ENCODE data around the gene ETF1.
"Not testable (repeated sequence)": the region's sequence is repeated elsewhere in the genome, so short reads cannot be mapped to it uniquely, and the experiment has no call there.

ETF1 gene

DNA sequence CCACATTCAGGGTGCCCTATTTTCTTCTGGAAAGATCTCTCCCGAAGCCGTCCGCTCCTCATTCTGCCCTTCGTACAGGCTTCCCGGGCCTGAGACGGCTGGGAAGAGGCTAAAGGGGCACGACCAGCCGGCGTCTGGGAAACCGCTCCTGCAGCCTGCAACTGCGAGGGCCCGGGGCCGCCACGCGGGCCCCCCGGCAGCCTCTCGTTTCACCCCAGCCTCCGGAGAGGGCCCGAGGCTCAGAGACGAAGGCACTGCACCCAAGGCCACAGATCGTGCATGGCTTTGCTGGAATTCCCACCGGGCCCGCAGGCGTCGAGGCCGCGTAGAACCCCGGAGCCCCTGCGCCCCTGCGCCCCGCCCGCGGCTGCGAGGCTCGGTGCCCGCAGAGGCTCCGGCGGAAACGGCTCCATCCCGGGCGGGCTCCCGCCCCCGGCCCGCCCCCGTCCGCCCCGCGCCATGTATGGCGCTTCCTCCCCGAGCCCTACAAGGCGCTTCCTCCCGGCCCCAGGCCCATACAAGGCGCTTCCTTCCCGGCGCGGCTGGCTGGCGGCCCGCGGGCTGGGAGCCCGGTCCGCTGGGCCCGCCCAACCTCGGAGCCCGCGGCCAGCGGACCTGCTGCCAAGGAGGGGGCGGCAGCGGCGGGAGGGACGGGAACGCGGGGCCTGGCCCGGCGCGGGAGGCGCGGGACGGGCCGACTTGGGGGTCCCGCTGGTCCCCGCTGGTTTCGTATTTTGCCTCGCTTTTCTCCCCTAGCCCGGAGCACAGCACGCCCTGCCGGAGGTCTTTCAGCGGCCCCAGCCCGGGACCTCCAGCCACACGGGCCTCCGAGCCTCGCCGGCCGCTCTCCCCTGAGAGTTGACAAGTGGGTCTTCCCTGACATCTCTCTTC lies 51.1 kb downstream of the ETF1 start:
- in situ Hi-C loops (cut with MboI; ENCODE audit: low sequenced_read_pairs), result no loop called here

DNA sequence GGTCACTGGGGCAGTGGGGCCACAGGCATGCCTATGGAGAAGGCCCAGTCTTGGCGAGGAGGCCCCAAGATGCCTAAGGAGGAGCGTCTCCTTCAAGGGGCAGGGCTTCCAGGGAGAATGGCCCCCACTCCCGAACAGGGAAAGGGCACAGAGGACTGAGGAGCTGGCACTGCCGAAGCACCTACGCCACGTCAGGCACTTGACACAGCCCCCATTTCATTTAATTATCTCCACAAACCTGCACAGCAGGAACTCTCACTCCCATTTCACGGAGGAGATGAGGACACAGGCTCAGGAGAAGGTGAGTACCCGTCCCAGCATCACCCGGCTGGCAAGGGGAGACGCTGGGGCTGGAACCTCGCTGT lies 51.8 kb downstream of the ETF1 start:
- in situ Hi-C loops (cut with MboI; ENCODE audit: low sequenced_read_pairs), result no loop called here

DNA sequence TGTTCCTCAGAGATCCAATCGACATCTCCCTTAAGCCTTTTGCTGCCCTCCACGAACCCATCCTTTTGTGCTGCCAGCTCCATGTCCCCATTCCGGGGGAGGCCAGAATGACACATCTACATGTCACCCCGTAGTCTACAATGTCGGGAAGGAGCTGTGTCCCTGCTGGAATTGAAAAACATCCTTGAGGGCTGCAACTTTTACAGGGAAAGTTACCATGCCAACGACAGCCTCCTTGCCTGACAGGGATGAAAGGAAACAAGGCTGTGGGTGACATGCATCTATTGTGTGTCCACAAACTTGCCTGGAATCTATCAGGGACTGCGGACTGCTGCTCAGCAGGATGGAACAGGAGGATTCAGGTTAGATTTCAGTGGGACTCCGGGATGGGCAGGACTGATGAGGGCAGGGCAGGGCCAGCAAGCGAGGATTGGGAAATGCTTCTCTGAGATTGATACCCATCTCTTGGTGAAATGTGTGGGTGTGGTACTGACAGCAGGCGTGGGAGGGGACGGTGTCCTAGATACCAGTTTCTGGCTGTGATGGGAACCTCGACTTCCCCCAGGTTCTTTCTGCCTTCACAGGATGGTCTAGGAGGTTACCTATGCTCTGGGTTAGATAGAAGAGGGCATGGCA lies 52.3 kb downstream of the ETF1 start:
- in situ Hi-C loops (cut with MboI; ENCODE audit: low sequenced_read_pairs), result no loop called here

DNA sequence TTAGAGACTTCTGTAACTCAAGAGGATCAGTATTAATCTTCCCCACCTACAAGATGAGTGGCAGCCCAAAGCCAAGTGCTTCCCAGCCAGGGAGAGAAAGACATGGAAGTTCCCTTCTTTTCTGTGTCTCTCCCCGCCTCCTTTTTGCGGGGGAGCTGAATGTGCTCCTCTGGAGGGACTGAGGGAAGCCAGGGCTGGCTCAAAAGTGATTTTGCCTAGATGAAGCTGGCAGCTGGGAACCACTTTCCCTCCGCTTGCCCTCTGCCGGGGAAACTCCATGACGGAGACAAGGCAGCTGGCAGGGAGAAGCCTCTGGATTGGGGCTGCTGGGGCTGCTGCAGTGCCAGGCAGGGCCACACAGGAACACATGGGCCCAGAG lies 53.4 kb downstream of the ETF1 start:
- in situ Hi-C loops (cut with MboI; ENCODE audit: low sequenced_read_pairs), result no loop called here

DNA sequence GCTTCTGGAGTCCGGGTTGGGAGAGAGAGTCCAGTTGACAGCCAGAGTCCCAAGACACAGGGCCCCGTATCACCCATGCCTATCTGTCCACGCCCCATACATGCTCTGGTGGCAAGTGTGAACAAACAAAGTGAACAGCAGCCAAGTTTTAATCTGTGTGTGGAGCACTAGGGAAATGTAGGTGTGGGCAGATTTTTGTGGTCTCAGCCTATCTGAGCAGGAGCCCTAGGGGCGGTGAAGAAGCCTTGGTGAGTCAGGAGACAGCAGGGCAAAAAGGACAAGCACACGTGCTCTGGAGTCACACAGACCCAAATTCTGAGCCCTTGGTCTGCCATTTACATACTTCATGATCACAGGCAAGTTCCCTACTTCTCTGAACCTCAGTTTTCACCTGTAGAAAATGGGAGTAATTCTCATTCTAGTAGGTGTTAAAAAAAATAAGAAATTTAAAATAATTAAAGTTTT lies 54.5 kb downstream of the ETF1 start:
- in situ Hi-C loops (cut with MboI; ENCODE audit: low sequenced_read_pairs), result no loop called here

DNA sequence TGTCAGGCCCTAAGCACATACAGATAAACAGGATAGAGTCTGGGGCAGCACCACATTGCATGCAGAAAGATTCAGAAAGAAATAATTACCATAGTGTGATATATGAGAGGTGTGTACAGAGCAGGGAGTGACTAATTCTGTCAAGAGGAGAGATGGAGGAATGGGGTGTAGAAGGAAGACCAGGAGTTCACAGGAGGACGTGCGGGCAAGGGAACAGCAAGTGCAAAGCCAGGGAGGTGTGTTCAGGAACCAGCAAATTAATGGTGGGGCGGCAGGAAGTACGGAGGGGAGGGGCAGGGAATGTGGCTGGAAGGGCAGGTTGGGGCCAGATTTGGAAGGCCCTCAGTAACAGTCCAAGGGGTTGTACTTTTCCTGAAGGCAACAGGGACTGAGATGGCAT lies 60.4 kb downstream of the ETF1 start:
- in situ Hi-C loops (cut with MboI; ENCODE audit: low sequenced_read_pairs), result no loop called here

DNA sequence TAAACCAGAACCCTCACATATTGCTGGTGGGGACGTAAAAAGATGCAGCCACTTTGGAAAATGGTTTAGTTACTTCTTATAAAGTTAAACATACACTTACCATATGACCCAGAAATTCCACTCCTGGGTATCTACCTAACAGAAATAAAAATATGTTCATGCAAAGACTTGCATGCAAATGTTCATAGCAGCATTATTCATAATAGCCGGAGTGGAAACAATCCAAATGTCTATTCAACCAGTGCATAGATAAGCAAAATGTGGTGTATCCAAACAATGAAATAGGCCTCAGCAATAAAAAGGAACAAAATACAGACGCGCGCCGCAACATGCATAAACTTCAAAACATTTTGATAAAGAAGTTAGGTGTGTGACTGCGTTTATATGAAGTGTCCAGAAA lies 66.1 kb downstream of the ETF1 start:
- in situ Hi-C loops (cut with MboI; ENCODE audit: low sequenced_read_pairs), result no loop called here

DNA sequence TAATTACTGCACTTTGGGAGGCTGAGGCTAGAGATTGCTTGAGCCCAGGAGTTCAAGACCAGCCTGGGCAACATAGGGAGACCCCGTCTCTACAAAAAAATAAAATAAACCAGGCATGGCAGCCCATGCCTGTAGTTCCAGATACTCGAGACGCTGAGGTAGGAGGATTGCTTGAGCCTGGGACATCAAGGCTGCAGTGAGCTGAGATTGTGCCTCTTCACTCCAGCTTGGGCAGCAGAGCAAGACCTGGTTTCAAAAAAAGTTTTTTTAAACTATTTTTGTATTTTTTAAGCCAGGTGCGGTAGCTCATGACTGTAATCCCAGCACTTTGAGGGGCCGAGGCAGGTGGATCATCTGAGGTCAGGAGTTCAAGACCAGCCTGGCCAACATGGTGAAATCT lies 69.9 kb downstream of the ETF1 start:
- in situ Hi-C loops (cut with MboI; ENCODE audit: low sequenced_read_pairs), result not testable (repeated sequence)

DNA sequence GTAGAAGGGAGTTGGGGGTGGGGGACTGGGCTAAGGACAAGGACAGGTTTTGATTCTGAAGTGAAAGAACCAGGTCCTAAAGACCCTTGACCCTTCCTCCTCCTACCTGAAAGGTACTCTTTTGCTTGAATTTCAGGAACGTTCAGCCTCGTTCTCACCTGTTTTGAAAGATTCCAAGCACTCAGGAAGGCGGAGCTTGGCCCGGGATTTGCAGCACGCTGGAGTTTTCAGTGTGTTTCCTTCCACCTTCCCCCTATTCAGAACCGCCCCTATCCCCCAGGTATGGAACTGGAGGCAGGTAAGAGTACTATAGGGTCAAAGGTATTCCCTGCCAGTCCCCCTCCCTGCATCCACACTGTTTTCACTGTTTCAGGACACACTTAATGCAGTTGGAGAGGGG lies 70.7 kb downstream of the ETF1 start:
- in situ Hi-C loops (cut with MboI; ENCODE audit: low sequenced_read_pairs), result no loop called here

DNA sequence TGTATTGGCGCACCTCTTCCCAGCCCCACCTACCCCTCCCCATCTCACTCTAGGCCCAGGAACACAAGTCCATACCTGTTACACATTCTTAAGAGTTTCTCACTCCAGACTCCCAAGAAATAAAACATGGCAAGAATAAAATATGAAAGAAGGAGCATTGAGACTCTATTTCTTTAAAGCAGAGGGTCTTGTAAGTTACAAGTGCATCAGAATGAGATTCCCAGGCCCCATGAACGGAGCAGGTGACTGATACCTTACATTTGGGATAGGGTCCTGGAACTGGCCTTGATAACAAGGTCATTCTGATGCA lies 72.0 kb downstream of the ETF1 start:
- in situ Hi-C loops (cut with MboI; ENCODE audit: low sequenced_read_pairs), result no loop called here

DNA sequence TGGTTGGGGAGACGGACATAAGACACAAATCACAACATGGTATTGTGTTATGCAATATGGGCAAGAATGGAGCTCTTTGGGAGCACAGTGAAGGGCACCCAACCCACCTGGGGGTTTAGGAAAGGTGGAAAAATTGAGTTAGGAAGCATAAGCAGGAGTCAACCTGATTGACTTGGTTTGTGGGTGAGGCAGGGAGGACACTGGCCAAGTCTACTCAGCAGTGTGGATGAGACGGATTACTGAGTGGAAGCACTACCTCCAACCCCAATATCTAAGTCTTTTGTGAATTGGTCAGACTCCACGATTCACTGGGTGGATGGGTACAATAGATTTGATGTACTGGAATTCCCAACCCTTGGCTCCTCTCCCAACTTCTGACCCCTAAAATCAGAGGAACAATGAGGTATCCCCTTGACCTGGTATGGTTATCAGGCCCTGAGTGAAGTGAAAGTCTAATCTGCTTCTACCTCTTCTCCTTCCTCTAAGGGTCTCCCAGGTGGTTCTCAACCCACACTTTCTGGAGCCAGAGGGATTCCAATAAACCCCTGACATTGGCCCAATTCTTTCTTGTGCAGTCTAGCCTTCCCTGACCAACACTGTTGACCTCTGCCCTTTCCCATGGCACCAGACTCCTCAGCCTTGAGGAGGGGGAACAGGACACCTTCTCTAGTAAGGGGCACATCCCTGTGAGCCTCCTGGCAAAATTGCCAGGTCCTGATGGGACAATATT lies 72.5 kb downstream of the ETF1 start:
- in situ Hi-C loops (cut with MboI; ENCODE audit: low sequenced_read_pairs), result no loop called here

DNA sequence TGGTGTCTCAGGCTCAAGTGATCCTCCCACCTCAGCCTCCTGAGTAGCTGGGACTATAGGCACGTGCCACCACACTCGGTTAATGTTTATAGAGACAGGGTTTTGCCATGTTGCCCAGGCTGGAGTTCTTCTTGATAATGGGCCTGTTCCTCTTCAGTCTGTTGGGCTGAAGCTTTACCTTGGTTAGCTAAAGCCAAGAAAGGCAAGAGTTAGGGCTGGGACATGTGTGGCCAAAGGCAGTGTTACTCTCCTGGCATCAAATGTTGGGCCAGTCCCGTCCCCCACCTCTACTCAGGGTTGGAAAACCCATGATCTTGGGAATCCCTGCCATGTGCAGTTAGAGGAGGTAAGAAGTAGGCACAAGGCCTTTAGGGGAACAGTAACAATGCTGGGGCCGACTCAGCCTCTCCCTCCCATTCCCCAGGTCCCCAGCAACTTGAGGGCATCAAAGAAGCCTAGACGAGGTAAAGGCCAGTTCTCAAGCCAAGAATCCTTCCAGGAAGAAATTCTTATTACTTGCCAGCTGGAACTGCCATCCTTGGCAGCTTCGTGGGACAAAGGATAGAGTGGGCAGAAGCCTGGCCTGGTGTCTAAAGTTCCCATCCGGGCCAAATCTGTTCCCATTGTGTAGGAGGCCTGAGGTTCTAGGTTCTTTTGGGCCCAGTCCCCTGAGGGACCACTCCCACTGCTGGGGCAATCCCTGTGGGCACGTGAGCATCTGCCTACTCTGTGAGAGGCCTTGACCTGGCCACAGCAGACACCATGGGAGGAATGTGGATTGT lies 73.3 kb downstream of the ETF1 start:
- in situ Hi-C loops (cut with MboI; ENCODE audit: low sequenced_read_pairs), result no loop called here

DNA sequence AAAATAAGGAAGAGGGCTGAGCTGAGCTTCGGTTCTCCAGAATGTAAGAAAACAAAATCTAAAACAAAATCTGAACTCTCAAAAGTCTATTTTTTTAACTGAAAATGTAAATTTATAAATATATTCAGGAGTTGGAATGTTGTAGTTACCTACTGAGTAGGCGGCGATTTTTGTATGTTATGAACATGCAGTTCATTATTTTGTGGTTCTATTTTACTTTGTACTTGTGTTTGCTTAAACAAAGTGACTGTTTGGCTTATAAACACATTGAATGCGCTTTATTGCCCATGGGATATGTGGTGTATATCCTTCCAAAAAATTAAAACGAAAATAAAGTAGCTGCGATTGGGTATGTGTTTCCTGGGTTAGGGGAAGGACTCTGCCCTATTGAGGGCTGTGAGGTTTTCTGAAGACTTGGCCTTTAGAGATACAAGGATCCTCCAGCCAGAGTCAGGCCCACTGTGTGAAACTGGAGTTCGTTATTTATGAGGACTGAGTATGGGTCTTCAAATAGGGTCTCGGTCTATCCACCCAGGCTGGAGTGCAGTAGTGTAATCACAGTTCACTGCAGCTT lies 74.0 kb downstream of the ETF1 start:
- in situ Hi-C loops (cut with MboI; ENCODE audit: low sequenced_read_pairs), result no loop called here

DNA sequence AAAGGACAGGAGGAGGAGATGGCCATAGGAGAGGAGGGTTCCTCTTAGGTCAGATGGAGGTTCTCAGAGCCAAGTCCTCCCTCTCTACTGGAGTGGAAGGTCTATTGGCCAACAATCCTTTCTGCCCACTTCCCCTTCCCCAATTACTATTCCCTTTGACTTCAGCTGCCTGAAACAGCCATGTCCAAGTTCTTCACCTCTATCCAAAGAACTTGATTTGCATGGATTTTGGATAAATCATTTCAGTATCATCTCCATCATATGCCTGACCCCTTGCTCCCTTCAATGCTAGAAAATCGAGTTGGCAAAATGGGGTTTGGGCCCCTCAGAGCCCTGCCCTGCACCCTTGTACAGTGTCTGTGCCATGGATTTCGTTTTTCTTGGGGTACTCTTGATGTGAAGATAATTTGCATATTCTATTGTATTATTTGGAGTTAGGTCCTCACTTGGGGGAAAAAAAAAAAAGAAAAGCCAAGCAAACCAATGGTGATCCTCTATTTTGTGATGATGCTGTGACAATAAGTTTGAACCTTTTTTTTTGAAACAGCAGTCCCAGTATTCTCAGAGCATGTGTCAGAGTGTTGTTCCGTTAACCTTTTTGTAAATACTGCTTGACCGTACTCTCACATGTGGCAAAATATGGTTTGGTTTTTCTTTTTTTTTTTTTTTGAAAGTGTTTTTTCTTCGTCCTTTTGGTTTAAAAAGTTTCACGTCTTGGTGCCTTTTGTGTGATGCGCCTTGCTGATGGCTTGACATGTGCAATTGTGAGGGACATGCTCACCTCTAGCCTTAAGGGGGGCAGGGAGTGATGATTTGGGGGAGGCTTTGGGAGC lies 74.7 kb downstream of the ETF1 start:
- in situ Hi-C loops (cut with MboI; ENCODE audit: low sequenced_read_pairs), result no loop called here

DNA sequence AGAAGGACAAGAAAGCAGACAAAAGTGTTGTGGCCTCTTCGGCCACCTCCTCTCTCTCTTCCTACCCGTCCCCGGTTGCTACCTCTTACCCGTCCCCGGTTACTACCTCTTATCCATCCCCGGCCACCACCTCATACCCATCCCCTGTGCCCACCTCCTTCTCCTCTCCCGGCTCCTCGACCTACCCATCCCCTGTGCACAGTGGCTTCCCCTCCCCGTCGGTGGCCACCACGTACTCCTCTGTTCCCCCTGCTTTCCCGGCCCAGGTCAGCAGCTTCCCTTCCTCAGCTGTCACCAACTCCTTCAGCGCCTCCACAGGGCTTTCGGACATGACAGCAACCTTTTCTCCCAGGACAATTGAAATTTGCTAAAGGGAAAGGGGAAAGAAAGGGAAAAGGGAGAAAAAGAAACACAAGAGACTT lies 75.3 kb downstream of the ETF1 start:
- in situ Hi-C loops (cut with MboI; ENCODE audit: low sequenced_read_pairs), result no loop called here

DNA sequence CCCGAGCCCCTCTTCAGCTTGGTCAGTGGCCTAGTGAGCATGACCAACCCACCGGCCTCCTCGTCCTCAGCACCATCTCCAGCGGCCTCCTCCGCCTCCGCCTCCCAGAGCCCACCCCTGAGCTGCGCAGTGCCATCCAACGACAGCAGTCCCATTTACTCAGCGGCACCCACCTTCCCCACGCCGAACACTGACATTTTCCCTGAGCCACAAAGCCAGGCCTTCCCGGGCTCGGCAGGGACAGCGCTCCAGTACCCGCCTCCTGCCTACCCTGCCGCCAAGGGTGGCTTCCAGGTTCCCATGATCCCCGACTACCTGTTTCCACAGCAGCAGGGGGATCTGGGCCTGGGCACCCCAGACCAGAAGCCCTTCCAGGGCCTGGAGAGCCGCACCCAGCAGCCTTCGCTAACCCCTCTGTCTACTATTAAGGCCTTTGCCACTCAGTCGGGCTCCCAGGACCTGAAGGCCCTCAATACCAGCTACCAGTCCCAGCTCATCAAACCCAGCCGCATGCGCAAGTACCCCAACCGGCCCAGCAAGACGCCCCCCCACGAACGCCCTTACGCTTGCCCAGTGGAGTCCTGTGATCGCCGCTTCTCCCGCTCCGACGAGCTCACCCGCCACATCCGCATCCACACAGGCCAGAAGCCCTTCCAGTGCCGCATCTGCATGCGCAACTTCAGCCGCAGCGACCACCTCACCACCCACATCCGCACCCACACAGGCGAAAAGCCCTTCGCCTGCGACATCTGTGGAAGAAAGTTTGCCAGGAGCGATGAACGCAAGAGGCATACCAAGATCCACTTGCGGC lies 75.9 kb downstream of the ETF1 start:
- in situ Hi-C loops (cut with MboI; ENCODE audit: low sequenced_read_pairs), result no loop called here

DNA sequence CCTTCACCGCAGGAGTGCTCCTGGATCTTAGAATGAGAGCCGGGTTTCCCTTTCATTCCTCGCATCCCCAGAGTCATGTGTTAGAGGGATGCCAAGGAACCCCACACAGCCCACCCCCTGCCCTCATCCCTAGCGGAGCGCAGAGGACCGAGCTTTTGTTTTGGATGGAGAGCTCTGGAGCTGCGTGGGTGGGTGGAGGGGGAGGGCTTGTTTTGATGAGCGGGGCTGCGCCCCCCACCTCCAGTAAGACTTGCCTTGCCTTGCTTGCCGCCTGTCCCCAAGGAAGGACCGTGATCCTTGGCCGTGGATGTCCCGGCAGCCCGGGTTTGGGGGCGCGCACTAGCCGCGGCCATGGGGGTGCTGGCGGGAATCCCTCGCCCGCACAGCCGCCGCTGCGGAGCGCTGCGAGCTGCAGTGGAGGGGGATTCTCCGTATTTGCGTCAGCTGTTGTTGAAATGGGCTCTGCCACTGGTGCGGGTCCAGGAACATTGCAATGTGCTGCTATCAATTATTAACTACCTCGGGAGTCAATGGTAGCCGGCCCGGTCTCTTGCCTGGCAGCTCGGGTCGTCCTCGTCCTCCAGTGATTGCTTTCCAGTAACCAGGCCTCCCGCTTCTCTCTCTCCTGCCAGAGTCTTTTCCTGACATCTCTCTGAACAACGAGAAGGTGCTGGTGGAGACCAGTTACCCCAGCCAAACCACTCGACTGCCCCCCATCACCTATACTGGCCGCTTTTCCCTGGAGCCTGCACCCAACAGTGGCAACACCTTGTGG lies 76.7 kb downstream of the ETF1 start:
- in situ Hi-C loops (cut with MboI; ENCODE audit: low sequenced_read_pairs), result no loop called here
